Measurements from ENCODE around the gene CLASP1. TPM values are rescaled to one million over a fixed set of nuclear protein-coding genes. Genes with fewer than 3 reads are reported as not detected.

CLASP1 gene
- total and polyA plus RNA-seq, 2 of the 8 experiments (the other 6 are each of a cell fraction or from before 2014, with no cell fraction given), result 7.3 to 53.9 TPM

GRCh38 chr2:121686902-121687301 is 37.6 kb upstream of the CLASP1 start:
- H3K4me3 ChIP-seq (ENCODE audit: extremely low read depth in 1 of 4, insufficient read depth in 2 of 4, low read depth in 3 of 4, low read length in 4 of 4), result no peak overlapping the region
- H3K56ac ChIP-seq (replicated peaks; ENCODE audit: insufficient read length, low read depth, low read length), result no peak overlapping the region
- POLR2A ChIA-PET (ENCODE audit: partially characterized antibody), result interaction anchor here (1.3 kb wide), 1 partner anchor 47 kb away, joined by 3 read pairs; no protein-coding TSS in a partner anchor
- H3K4me1 ChIP-seq (replicated peaks in 1 of 4; ENCODE audit: control insufficient read depth in 3 of 4, insufficient read depth in 4 of 4, low read length in 3 of 4), result peaks cover 4 to 24% (median 14%) of the 10 kb centered on the region in 4 experiments
- no peak overlapping the region for H4K8ac ChIP-seq (ENCODE audit: extremely low read depth, insufficient read depth, low read length)
- no peaks in the 10 kb centered on the region for H3K79me1 ChIP-seq (ENCODE audit: low read depth, low read length)
- no peak overlapping the region for H2AK5ac ChIP-seq (ENCODE audit: low read depth, low read length)
- H2BK20ac ChIP-seq (ENCODE audit: low read length), result no peak overlapping the region
- DNase-seq (ENCODE audit: low read depth in 1 of 2, low spot score in 2 of 2) (no peak), FAIRE-seq (no peak)
- H3K36me3 ChIP-seq (ENCODE audit: control insufficient read depth in 2 of 4, insufficient read depth in 4 of 4, low read length in 3 of 4), result peaks cover 0 to 3% (median 0%) of the 10 kb centered on the region in 4 experiments; a peak in 1 of 8 replicates
- H4K20me1 ChIP-seq (replicated peaks in 1 of 2; ENCODE audit: control insufficient read depth in 1 of 2, insufficient read depth in 2 of 2, low read length in 2 of 2), result no peaks in the 10 kb centered on the region
- peaks cover 6% of the 10 kb centered on the region for H3K23me2 ChIP-seq (ENCODE audit: low read depth, low read length)
- no peak overlapping the region for H2BK15ac ChIP-seq (ENCODE audit: low read length)
- no peak overlapping the region for H3K14ac ChIP-seq (ENCODE audit: insufficient read length)
- no peak overlapping the region for H4K5ac ChIP-seq (ENCODE audit: insufficient read length, low read depth, low read length)
- no peak overlapping the region for H2BK120ac ChIP-seq (replicated peaks; ENCODE audit: low read depth, low read length)
- H3K9ac ChIP-seq (replicated peaks in 1 of 4; ENCODE audit: extremely low read depth in 1 of 4, low read depth in 3 of 4, low read length in 3 of 4), result no peak overlapping the region
- WGBS, 2 experiments (ENCODE audit: extremely low coverage in 1 of 2, insufficient coverage in 1 of 2, insufficient read length in 1 of 2, insufficient replicate concordance in 2 of 2, low coverage in 1 of 2, low lambda C conversion rate in 2 of 2, missing lambda C conversion rate in 1 of 2), result 84% methylated on average over 2 of the region's 2 CpGs; no CpG with 5 or more reads in 1 of the 2 experiments
- no peak overlapping the region; the same call in 1 of the 2 replicates for H3K18ac ChIP-seq (ENCODE audit: extremely low read depth, low read length)
- H3K23ac ChIP-seq (ENCODE audit: insufficient read length), result no peak overlapping the region
- CTCF ChIA-PET (ENCODE audit: partially characterized antibody), result interaction anchor here (0.8 to 1.6 kb wide), 3 partner anchors 10 to 15 kb away, joined by 3 to 7 read pairs (median 4); no protein-coding TSS in a partner anchor
- no peak overlapping the region for H3K4ac ChIP-seq (replicated peaks; ENCODE audit: insufficient read length, low read depth, low read length)
- no peaks in the 10 kb centered on the region for H3K9me3 ChIP-seq (ENCODE audit: insufficient read depth in 2 of 2, low read depth in 1 of 2, low read length in 1 of 2)
- 0 out of 2 replicates have a peak overlapping the region, but pooled peaks have one; percentile 39 for H2BK12ac ChIP-seq (ENCODE audit: low read depth, low read length)
- H2AFZ ChIP-seq (ENCODE audit: low read length), result no peak overlapping the region
- H2BK5ac ChIP-seq (ENCODE audit: low read depth, low read length), result no peak overlapping the region
- H3K79me2 ChIP-seq (ENCODE audit: control insufficient read depth in 1 of 2, insufficient read depth in 2 of 2, low read length in 2 of 2), result peaks cover 0 to 10% of the 10 kb centered on the region in 2 experiments; a peak in 1 of 4 replicates
- H4K91ac ChIP-seq (replicated peaks; ENCODE audit: insufficient read length, low read length), result no peak overlapping the region
- H3K4me2 ChIP-seq (ENCODE audit: insufficient read depth in 1 of 2, low read depth in 2 of 2, low read length in 2 of 2), result 0 out of 4 replicates have a peak overlapping the region, but pooled peaks of 1 of the 2 experiments have one; percentile 4
- H3K27ac ChIP-seq (ENCODE audit: low read depth, low read length), result no peak overlapping the region
- H3K27me3 ChIP-seq (replicated peaks in 1 of 4; ENCODE audit: control insufficient read depth in 3 of 4, extremely low read depth in 1 of 4, insufficient read depth in 3 of 4, low read length in 3 of 4), result no peaks in the 10 kb centered on the region; a peak in 1 of 7 replicates
- TF ChIP-seq KDM1A (IDR thresholded peaks at IDR 0.05; ENCODE audit: borderline replicate concordance, low read length) (no peak), CHD2 (IDR thresholded peaks at IDR 0.05; ENCODE audit: low read length) (no peak), SIN3A (conservative IDR thresholded peaks at IDR 0.05 in 1 of 2, IDR thresholded peaks at IDR 0.05 in 1 of 2; ENCODE audit: low read depth in 1 of 2, low read length in 2 of 2) (no peak), GABPA (IDR thresholded peaks at IDR 0.05; ENCODE audit: borderline replicate concordance, insufficient read depth, low read length) (no peak), HDAC2 (IDR thresholded peaks at IDR 0.05; ENCODE audit: borderline replicate concordance in 1 of 2, low read depth in 2 of 2, low read length in 2 of 2) (no peak), SP4 (IDR thresholded peaks at IDR 0.05; ENCODE audit: low read length) (no peak), SAP30 (IDR thresholded peaks at IDR 0.05; ENCODE audit: insufficient read depth, insufficient replicate concordance, low read length) (no peak)

All from H1 (cell line).